ENCODE data around the gene CEACAM1. TPM values are rescaled to one million over a fixed set of nuclear protein-coding genes. Genes with fewer than 3 reads are reported as not detected.
A peak's percentile ranks its signal among the peaks of the same experiment; 100 is the strongest.
"Not testable (repeated sequence)": the region's sequence is repeated elsewhere in the genome, so short reads cannot be mapped to it uniquely, and the experiment has no call there.

The CEACAM1 gene
- total RNA-seq, 1 donor from 2014 or later, result 1.6 TPM

DNA sequence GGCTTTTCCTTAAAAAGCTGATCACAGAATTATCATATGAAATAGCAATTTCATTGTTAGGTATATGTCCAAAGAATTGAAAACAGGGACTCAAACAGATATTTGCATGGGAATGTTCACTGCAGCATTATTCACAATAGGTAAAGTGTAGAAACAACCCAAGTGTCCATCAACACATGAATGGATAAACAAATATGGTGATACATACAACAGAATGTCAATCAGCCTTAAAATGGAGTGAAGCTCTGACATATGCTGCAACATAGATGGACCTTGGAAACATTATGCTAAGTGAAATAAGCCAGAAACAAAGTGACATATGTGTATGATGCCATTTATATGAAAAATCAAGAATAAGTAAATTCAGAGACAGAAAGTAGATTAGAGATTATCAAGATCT, 6.1 kb upstream of the CEACAM1 start:
- Histone ChIP-seq H3K36me3 (ENCODE audit: control insufficient read depth, insufficient read depth, low read length) (no peaks in the 10 kb centered on the region), H3K4me3 (ENCODE audit: low read depth, low read length) (no peak overlapping the region), H3K27me3 (ENCODE audit: control insufficient read depth, insufficient read depth, low read length) (no peaks in the 10 kb centered on the region)
- FAIRE-seq, result no peak
- DNase-seq (ENCODE audit: low read depth), result no peak
- TF ChIP-seq, protein P1, sequence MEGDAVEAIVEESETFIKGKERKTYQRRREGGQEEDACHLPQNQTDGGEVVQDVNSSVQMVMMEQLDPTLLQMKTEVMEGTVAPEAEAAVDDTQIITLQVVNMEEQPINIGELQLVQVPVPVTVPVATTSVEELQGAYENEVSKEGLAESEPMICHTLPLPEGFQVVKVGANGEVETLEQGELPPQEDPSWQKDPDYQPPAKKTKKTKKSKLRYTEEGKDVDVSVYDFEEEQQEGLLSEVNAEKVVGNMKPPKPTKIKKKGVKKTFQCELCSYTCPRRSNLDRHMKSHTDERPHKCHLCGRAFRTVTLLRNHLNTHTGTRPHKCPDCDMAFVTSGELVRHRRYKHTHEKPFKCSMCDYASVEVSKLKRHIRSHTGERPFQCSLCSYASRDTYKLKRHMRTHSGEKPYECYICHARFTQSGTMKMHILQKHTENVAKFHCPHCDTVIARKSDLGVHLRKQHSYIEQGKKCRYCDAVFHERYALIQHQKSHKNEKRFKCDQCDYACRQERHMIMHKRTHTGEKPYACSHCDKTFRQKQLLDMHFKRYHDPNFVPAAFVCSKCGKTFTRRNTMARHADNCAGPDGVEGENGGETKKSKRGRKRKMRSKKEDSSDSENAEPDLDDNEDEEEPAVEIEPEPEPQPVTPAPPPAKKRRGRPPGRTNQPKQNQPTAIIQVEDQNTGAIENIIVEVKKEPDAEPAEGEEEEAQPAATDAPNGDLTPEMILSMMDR (IDR thresholded peaks at IDR 0.05; ENCODE audit: insufficient read depth, low read length, severe bottlenecking), result no peak

DNA sequence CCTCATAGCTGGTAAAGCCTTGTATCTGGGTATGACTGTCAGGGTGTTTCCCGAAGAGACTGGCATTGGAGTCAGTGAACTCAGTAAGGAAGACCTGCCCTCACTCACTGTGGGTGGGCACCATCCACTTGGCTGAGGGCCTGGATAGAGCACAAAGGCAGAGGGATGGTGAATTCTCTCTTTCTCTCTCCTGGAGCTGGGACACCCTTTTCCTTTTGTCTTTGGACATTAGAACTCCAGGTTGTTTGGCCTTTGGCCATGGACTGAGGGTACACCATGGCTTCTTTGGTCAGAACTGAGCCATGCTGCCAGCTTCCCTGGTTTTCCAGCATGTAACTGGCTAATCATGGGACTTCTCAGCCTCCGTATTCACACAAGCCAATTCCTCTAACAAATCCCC, 4.6 kb upstream of the CEACAM1 start:
- H3K36me3 ChIP-seq (ENCODE audit: control insufficient read depth, insufficient read depth, low read length), result no peaks in the 10 kb centered on the region
- no peaks in the 10 kb centered on the region for H3K27me3 ChIP-seq (ENCODE audit: control insufficient read depth, insufficient read depth, low read length)
- no peak for FAIRE-seq
- H3K4me3 ChIP-seq (ENCODE audit: low read depth, low read length), result no peak overlapping the region
- DNase-seq (ENCODE audit: low read depth), result no peak
- TF ChIP-seq, protein P1 (IDR thresholded peaks at IDR 0.05; ENCODE audit: insufficient read depth, low read length, severe bottlenecking), result no peak

DNA sequence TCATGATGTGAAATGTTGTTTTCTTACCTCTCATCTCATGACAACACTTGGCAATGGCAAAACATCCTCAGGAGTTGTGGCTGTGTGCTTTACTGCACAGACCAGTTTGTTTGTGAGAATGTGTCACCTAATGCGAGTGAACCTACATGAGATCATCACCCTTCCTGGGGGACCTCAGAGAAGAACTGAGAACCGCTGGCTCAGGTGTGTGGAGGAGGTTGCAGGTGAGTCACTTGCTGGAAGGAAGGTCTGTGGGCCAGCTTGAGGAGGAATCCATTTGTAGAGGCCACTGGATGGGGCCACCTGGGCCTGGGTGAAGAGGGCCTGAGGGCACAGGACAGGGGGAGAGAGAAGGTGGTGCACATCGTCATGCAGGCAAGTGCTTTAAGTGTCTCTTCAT, 3.0 kb upstream of the CEACAM1 start:
- Histone ChIP-seq H3K36me3 (ENCODE audit: control insufficient read depth, insufficient read depth, low read length) (no peaks in the 10 kb centered on the region), H3K27me3 (ENCODE audit: control insufficient read depth, insufficient read depth, low read length) (no peaks in the 10 kb centered on the region), H3K4me3 (ENCODE audit: low read depth, low read length) (no peak overlapping the region)
- TF ChIP-seq, protein P1 (IDR thresholded peaks at IDR 0.05; ENCODE audit: insufficient read depth, low read length, severe bottlenecking), result no peak
- FAIRE-seq (peak; percentile 75), DNase-seq (ENCODE audit: low read depth) (peak; percentile 90)

DNA sequence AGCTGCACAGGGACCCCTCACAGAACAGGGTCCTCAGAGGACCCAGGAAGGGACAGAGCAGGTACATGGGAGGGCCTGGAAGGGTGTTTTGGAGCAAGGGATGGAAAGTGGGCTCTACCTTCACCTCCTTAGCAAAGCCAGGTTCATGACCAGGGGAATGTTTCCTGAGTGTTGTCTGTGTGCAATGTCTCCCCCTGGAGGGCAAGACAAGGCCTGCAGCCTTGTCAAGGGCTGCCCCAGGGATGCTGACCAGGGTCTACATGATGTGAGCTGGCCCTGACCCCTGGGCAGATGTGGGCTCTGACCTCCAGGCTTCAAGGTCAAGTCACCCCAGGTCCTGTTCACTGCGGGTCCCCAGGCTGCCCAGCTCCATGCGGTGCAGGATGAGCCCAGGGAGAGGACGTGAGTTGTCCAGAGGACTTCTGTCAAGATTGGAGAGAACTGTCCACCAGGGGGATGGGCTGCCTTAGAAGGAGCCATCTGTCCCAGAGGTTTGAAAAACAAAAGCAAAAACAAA, 1.0 kb upstream of the CEACAM1 start:
- H3K4me3 ChIP-seq (ENCODE audit: low read depth, low read length), result no peak overlapping the region
- H3K36me3 ChIP-seq (ENCODE audit: control insufficient read depth, insufficient read depth, low read length), result no peaks in the 10 kb centered on the region
- TF ChIP-seq, protein P1 (IDR thresholded peaks at IDR 0.05; ENCODE audit: insufficient read depth, low read length, severe bottlenecking), result peak; percentile 97
- H3K27me3 ChIP-seq (ENCODE audit: control insufficient read depth, insufficient read depth, low read length), result no peaks in the 10 kb centered on the region
- no peak for FAIRE-seq
- DNase-seq (ENCODE audit: low read depth), result peak; percentile 58

DNA sequence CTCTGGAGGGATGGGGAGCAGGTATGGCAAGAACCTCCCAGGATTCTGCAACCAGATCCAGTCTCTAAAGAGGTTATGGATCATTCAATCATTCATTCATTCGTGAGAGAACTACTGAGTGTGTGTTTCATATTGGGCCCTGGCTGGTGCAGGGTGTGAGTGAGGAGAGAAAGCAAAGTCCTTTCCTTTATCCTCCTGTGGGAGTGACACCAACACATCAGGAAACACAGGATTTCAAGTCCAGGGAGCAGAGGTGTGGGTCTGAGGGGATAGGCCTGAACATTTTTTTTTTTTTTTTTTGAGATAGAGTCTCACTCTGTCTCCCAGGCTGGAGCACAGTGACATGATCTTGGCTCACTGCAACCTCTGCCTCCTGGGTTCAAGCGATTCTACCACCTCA, 3.3 kb downstream of the CEACAM1 start:
- TF ChIP-seq, protein P1 (IDR thresholded peaks at IDR 0.05; ENCODE audit: insufficient read depth, low read length, severe bottlenecking), result no peak
- no peak for FAIRE-seq

DNA sequence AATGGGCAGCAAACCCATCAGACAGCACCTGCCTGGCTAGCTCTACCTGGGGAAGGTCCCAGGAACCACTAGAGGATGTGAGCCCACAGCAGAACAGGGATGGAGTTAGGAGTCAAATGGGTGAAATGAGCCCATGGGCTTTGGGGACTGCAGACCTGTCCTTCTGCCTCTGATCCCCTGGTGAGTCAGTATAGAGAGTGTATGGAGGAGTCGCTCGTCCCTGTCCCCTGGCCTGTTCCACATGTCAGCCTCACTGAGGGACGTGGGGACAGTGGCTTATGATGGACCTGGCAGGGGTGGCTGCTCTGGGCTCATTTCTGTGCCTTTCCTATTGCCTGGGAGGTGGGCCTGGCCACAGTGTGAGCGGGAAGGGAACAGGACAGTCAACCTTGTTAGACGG, 4.0 kb downstream of the CEACAM1 start:
- Histone ChIP-seq H3K4me3 (ENCODE audit: low read depth, low read length) (no peak overlapping the region), H3K27me3 (ENCODE audit: control insufficient read depth, insufficient read depth, low read length) (no peaks in the 10 kb centered on the region), H3K36me3 (ENCODE audit: control insufficient read depth, insufficient read depth, low read length) (peaks cover 1% of the 10 kb centered on the region)
- TF ChIP-seq, protein P1 (IDR thresholded peaks at IDR 0.05; ENCODE audit: insufficient read depth, low read length, severe bottlenecking), result no peak
- no peak for DNase-seq (ENCODE audit: low read depth)
- no peak for FAIRE-seq

More for the DNA sequence above, 3.3 kb downstream of the CEACAM1 start:
- H3K36me3 ChIP-seq (ENCODE audit: control insufficient read depth, insufficient read depth, low read length), result no peaks in the 10 kb centered on the region
- no peaks in the 10 kb centered on the region for H3K27me3 ChIP-seq (ENCODE audit: control insufficient read depth, insufficient read depth, low read length)
- no peak overlapping the region for H3K4me3 ChIP-seq (ENCODE audit: low read depth, low read length)
- DNase-seq (ENCODE audit: low read depth), result no peak

DNA sequence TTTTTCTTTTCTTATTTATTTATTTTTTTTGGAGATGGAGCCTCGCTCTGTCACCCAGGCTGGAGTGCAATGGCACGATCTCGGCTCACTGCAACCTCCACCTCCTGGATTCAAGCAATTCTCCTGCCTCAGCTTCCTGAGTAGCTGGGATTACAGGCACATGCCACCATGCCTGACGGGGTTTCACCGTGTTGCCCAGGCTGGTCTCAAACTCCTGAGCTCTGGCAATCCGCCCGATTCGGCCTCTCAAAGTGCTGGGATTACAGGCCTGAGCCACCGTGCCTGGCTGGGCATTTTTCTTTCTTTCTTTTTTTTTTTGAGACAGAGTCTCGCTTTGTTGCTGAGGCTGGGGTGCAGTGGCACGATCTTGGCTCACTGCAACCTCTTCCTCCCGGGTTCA, 6.0 kb downstream of the CEACAM1 start:
- not testable (repeated sequence) for H3K27me3 ChIP-seq (ENCODE audit: control insufficient read depth, insufficient read depth, low read length); FAIRE-seq; H3K4me3 ChIP-seq (ENCODE audit: low read depth, low read length); DNase-seq (ENCODE audit: low read depth); H3K36me3 ChIP-seq (ENCODE audit: control insufficient read depth, insufficient read depth, low read length)
